Measurements from ENCODE around the gene NTPCR.

Gene NTPCR

GRCh38 chr1:233019778-233020325, 69.4 kb downstream of the NTPCR start:
- no peak for DNase-seq

- DNase-seq: no peak
These were observed 70.0 kb downstream of the NTPCR start for GRCh38 chr1:233020426-233020825.

- no peak for DNase-seq
These were observed 71.8 kb downstream of the NTPCR start for GRCh38 chr1:233022246-233022645.

- no peak for DNase-seq
These were observed 73.8 kb downstream of the NTPCR start for GRCh38 chr1:233024199-233024598.

- DNase-seq: peak; percentile 3
These were observed 74.7 kb downstream of the NTPCR start for GRCh38 chr1:233025157-233025556.

GRCh38 chr1:233025567-233025966, 75.2 kb downstream of the NTPCR start:
- no peak for DNase-seq

GRCh38 chr1:233027046-233027445, 76.6 kb downstream of the NTPCR start:
- no peak for DNase-seq

GRCh38 chr1:233031521-233031920, 81.1 kb downstream of the NTPCR start:
- DNase-seq: no peak

GRCh38 chr1:233032916-233033315, 82.5 kb downstream of the NTPCR start:
- no peak for DNase-seq

- no peak for DNase-seq
These were observed 83.0 kb downstream of the NTPCR start for GRCh38 chr1:233033361-233033760.
